A673 (cell line): Measurements from ENCODE around the gene CUX1.

ENCODE experiments used
- EZH2 ChIP-seq: fragments of 200-600 bp; sonication (generic); IDR thresholded peaks from 2 replicates; pipeline ENCODE4 v1.6.1; 2017; ENCODE audit warnings: borderline replicate concordance, low read depth, mild to moderate bottlenecking, mixed read lengths, antibody characterized with exemption, low read length; ENCODE audit not compliant: poor library complexity, severe bottlenecking
- TF ChIP-seq, protein P1 (sequence below): fragments of 300-800, 200-600 bp; sonication (generic); conservative IDR thresholded peaks from 2 replicates; pipeline ENCODE4 v1.5.1; 2017; ENCODE audit warnings: low read depth, mild to moderate bottlenecking, antibody characterized with exemption, low read length, moderate library complexity, mixed read lengths

DNA sequence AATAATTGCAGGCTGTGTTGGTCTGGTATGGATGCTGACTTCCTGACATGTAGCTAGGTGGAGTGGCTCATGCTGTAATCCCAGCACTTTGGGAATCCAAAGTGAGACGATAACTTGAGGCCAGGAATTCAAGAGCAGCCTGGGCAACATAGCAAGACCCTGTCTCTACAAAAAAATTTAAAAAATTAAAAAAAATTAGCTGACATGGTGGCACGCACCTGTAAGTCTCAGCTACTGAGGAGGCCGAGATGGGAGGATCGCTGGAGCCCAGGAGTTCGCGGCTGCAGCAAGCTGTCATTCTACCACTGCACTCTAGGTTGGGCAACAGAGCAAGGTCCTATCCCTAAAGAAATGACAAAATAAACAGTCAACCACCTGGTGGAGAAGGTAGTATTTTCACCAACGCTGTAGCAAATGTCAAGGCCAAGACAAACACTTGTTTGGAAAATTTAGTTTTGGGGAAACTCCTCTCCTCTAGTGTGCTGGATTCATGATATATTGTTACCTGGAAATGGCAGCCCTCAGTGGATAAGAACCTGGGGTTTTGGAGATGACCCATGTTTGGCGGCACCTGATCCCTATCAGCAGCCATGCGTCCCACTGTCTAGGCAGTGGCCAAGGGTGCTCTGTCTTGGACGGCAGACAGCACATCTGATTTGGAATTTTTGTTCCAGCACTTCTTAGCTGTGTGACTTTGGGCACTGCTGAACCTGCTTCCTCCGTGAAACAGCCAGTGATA, 29.5 kb downstream of the CUX1 start:
- TF ChIP-seq, protein P1, sequence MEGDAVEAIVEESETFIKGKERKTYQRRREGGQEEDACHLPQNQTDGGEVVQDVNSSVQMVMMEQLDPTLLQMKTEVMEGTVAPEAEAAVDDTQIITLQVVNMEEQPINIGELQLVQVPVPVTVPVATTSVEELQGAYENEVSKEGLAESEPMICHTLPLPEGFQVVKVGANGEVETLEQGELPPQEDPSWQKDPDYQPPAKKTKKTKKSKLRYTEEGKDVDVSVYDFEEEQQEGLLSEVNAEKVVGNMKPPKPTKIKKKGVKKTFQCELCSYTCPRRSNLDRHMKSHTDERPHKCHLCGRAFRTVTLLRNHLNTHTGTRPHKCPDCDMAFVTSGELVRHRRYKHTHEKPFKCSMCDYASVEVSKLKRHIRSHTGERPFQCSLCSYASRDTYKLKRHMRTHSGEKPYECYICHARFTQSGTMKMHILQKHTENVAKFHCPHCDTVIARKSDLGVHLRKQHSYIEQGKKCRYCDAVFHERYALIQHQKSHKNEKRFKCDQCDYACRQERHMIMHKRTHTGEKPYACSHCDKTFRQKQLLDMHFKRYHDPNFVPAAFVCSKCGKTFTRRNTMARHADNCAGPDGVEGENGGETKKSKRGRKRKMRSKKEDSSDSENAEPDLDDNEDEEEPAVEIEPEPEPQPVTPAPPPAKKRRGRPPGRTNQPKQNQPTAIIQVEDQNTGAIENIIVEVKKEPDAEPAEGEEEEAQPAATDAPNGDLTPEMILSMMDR: no peak
- no peak for TF ChIP-seq EZH2
